ENCODE data around the gene RNF180. TPM values are rescaled to one million over a fixed set of nuclear protein-coding genes. Genes with fewer than 3 reads are reported as not detected.

Gene RNF180
- total RNA-seq, 1 experiment from 2014 or later: 2.7 TPM

GRCh38 chr5:64339769-64340168, 174.1 kb downstream of the RNF180 start:
- peaks cover 4% of the 10 kb centered on the region for H3K4me1 Mint-ChIP-seq
- CTCF ChIA-PET: no interaction called here
- no peaks in the 10 kb centered on the region for H3K9me3 Mint-ChIP-seq
- no peak for DNase-seq (ENCODE audit: low spot score)
- TF ChIP-seq ZNF317 (CRISPR knock-in tag; IDR thresholded peaks at IDR 0.05; ENCODE audit: borderline replicate concordance, low read depth): no peak
- no peak for TF ChIP-seq GTF2I (CRISPR knock-in tag; conservative IDR thresholded peaks at IDR 0.05)
- TF ChIP-seq ZNF138 (CRISPR knock-in tag; conservative IDR thresholded peaks at IDR 0.05): no peak
- TF ChIP-seq FOXJ3 (CRISPR knock-in tag; IDR thresholded peaks at IDR 0.05; ENCODE audit: borderline replicate concordance): no peak
- TF ChIP-seq, protein P1, sequence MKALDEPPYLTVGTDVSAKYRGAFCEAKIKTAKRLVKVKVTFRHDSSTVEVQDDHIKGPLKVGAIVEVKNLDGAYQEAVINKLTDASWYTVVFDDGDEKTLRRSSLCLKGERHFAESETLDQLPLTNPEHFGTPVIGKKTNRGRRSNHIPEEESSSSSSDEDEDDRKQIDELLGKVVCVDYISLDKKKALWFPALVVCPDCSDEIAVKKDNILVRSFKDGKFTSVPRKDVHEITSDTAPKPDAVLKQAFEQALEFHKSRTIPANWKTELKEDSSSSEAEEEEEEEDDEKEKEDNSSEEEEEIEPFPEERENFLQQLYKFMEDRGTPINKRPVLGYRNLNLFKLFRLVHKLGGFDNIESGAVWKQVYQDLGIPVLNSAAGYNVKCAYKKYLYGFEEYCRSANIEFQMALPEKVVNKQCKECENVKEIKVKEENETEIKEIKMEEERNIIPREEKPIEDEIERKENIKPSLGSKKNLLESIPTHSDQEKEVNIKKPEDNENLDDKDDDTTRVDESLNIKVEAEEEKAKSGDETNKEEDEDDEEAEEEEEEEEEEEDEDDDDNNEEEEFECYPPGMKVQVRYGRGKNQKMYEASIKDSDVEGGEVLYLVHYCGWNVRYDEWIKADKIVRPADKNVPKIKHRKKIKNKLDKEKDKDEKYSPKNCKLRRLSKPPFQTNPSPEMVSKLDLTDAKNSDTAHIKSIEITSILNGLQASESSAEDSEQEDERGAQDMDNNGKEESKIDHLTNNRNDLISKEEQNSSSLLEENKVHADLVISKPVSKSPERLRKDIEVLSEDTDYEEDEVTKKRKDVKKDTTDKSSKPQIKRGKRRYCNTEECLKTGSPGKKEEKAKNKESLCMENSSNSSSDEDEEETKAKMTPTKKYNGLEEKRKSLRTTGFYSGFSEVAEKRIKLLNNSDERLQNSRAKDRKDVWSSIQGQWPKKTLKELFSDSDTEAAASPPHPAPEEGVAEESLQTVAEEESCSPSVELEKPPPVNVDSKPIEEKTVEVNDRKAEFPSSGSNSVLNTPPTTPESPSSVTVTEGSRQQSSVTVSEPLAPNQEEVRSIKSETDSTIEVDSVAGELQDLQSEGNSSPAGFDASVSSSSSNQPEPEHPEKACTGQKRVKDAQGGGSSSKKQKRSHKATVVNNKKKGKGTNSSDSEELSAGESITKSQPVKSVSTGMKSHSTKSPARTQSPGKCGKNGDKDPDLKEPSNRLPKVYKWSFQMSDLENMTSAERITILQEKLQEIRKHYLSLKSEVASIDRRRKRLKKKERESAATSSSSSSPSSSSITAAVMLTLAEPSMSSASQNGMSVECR (CRISPR knock-in tag; IDR thresholded peaks at IDR 0.05; ENCODE audit: borderline replicate concordance): no peak
- no peak for TF ChIP-seq NFYB (CRISPR knock-in tag; conservative IDR thresholded peaks at IDR 0.05; ENCODE audit: low read depth)
- no peak for TF ChIP-seq AFF4 (CRISPR knock-in tag; IDR thresholded peaks at IDR 0.05; ENCODE audit: borderline replicate concordance)
- no peak for TF ChIP-seq MYBL2 (CRISPR knock-in tag; IDR thresholded peaks at IDR 0.05)
- TF ChIP-seq NFATC4 (CRISPR knock-in tag; IDR thresholded peaks at IDR 0.05): no peak
- no peak for TF ChIP-seq CREM (CRISPR knock-in tag; IDR thresholded peaks at IDR 0.05)
- no peak for TF ChIP-seq KAT7 (CRISPR knock-in tag; IDR thresholded peaks at IDR 0.05; ENCODE audit: borderline replicate concordance)
- no peak for TF ChIP-seq ZNF425 (CRISPR knock-in tag; conservative IDR thresholded peaks at IDR 0.05)
- no peak overlapping the region for H3K27ac Mint-ChIP-seq
- no peaks in the 10 kb centered on the region for H3K27me3 Mint-ChIP-seq (ENCODE audit: low read depth)
- POLR2A ChIA-PET: no interaction called here
- H3K36me3 Mint-ChIP-seq: no peaks in the 10 kb centered on the region
- no peak overlapping the region for H3K4me3 Mint-ChIP-seq
- ATAC-seq: no peak

DNA sequence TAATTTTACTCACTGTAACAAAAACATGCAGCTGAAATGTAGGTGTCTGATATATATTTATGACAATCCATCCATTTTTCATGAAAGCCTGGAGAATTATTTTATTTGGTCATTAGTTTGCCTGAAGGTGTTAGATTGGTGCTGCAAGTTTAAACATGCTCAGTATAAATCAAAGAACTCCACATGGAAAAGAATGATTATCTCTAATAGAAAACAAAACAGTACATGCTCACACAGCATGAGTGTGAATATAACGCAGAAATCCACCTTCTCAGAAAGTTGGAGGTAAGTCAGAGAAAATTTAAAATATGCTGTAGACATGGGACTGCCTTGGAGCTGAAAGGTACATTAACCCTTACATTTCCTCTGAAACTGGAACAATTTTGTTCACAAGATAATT, 174.7 kb downstream of the RNF180 start:
- ChIA-PET CTCF (no interaction called here), POLR2A (no interaction called here)
- H3K4me3 Mint-ChIP-seq: no peak overlapping the region
- ATAC-seq (no peak), DNase-seq (ENCODE audit: low spot score) (no peak)
- no peaks in the 10 kb centered on the region for H3K27me3 Mint-ChIP-seq (ENCODE audit: low read depth)
- no peaks in the 10 kb centered on the region for H3K9me3 Mint-ChIP-seq
- H3K4me1 Mint-ChIP-seq: no peaks in the 10 kb centered on the region
- no peak overlapping the region for H3K27ac Mint-ChIP-seq
- no peaks in the 10 kb centered on the region for H3K36me3 Mint-ChIP-seq
- TF ChIP-seq, protein P2, sequence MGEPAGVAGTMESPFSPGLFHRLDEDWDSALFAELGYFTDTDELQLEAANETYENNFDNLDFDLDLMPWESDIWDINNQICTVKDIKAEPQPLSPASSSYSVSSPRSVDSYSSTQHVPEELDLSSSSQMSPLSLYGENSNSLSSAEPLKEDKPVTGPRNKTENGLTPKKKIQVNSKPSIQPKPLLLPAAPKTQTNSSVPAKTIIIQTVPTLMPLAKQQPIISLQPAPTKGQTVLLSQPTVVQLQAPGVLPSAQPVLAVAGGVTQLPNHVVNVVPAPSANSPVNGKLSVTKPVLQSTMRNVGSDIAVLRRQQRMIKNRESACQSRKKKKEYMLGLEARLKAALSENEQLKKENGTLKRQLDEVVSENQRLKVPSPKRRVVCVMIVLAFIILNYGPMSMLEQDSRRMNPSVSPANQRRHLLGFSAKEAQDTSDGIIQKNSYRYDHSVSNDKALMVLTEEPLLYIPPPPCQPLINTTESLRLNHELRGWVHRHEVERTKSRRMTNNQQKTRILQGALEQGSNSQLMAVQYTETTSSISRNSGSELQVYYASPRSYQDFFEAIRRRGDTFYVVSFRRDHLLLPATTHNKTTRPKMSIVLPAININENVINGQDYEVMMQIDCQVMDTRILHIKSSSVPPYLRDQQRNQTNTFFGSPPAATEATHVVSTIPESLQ (CRISPR knock-in tag; IDR thresholded peaks at IDR 0.05): no peak
- TF ChIP-seq GABPB1 (CRISPR knock-in tag; IDR thresholded peaks at IDR 0.05) (no peak), RELA (CRISPR knock-in tag; IDR thresholded peaks at IDR 0.05; ENCODE audit: borderline replicate concordance) (no peak), CDX4 (CRISPR knock-in tag; IDR thresholded peaks at IDR 0.05; ENCODE audit: borderline replicate concordance) (no peak)
- TF ChIP-seq, protein P1 (CRISPR knock-in tag; IDR thresholded peaks at IDR 0.05; ENCODE audit: borderline replicate concordance): no peak

All from WTC11 (cell line).